ENCODE measurements around the gene CYP2F1.

CYP2F1 gene

GRCh38 chr19:41114132-41114531 is at the start of gene CYP2F1:
TSS of gene CYP2F1 (plus strand) at chr19:41114432. CDS start at chr19:41116189, 1,757 bp downstream.
- H3K4me1 ChIP-seq (ENCODE audit: control insufficient read depth in 5 of 5, insufficient read depth in 5 of 5, low read length in 5 of 5), result no peaks in the 10 kb centered on the region
- H3K27ac ChIP-seq (ENCODE audit: low read depth, low read length), result no peak within 1 kb of the TSS
- no peaks in the 10 kb centered on the region for H3K9me3 ChIP-seq (ENCODE audit: control insufficient read depth in 5 of 5, low read length in 5 of 5)
- peaks cover 0 to 11% (median 4%) of the 10 kb centered on the region in 5 donors for H3K27me3 ChIP-seq (ENCODE audit: control insufficient read depth in 5 of 5, insufficient read depth in 4 of 5, low read length in 5 of 5)
- no peak within 1 kb of the TSS for H3K9ac ChIP-seq (ENCODE audit: low read length in 5 of 5)
- H3K4me3 ChIP-seq (ENCODE audit: low read depth in 1 of 5, low read length in 5 of 5), result no peak within 1 kb of the TSS
- no peaks in the 10 kb centered on the region for H3K36me3 ChIP-seq (ENCODE audit: control insufficient read depth in 5 of 5, insufficient read depth in 5 of 5, low read length in 5 of 5)

GRCh38 chr19:41064974-41065569 is 49.2 kb upstream of the CYP2F1 start:
- Histone ChIP-seq H3K36me3 (ENCODE audit: control insufficient read depth in 5 of 5, insufficient read depth in 5 of 5, low read length in 5 of 5) (no peaks in the 10 kb centered on the region), H3K4me1 (ENCODE audit: control insufficient read depth in 5 of 5, insufficient read depth in 5 of 5, low read length in 5 of 5) (no peaks in the 10 kb centered on the region), H3K27me3 (ENCODE audit: control insufficient read depth in 5 of 5, insufficient read depth in 4 of 5, low read length in 5 of 5) (peaks cover 0 to 7% (median 3%) of the 10 kb centered on the region in 5 donors), H3K9ac (ENCODE audit: low read length in 5 of 5) (no peak overlapping the region), H3K27ac (ENCODE audit: low read depth, low read length) (no peak overlapping the region), H3K9me3 (ENCODE audit: control insufficient read depth in 5 of 5, low read length in 5 of 5) (no peaks in the 10 kb centered on the region), H3K4me3 (ENCODE audit: low read depth in 1 of 5, low read length in 5 of 5) (no peak overlapping the region)

- Histone ChIP-seq H3K4me1 (ENCODE audit: control insufficient read depth in 5 of 5, insufficient read depth in 5 of 5, low read length in 5 of 5) (no peaks in the 10 kb centered on the region), H3K4me3 (ENCODE audit: low read depth in 1 of 5, low read length in 5 of 5) (no peak overlapping the region), H3K9me3 (ENCODE audit: control insufficient read depth in 5 of 5, low read length in 5 of 5) (peaks cover 0 to 2% (median 0%) of the 10 kb centered on the region in 5 donors)
Measured at GRCh38 chr19:41076286-41076685, 37.9 kb upstream of the CYP2F1 start.

GRCh38 chr19:41083516-41083915 is 30.7 kb upstream of the CYP2F1 start:
- no peaks in the 10 kb centered on the region for H3K36me3 ChIP-seq (ENCODE audit: control insufficient read depth in 5 of 5, insufficient read depth in 5 of 5, low read length in 5 of 5)
- no peak overlapping the region for H3K4me3 ChIP-seq (ENCODE audit: low read depth in 1 of 5, low read length in 5 of 5)
- peaks cover 0 to 4% (median 2%) of the 10 kb centered on the region in 5 donors for H3K9me3 ChIP-seq (ENCODE audit: control insufficient read depth in 5 of 5, low read length in 5 of 5)
- peaks cover 7 to 14% (median 13%) of the 10 kb centered on the region in 5 donors for H3K27me3 ChIP-seq (ENCODE audit: control insufficient read depth in 5 of 5, insufficient read depth in 4 of 5, low read length in 5 of 5)
- H3K27ac ChIP-seq (ENCODE audit: low read depth, low read length), result no peak overlapping the region
- no peak overlapping the region for H3K9ac ChIP-seq (ENCODE audit: low read length in 5 of 5)
- H3K4me1 ChIP-seq (ENCODE audit: control insufficient read depth in 5 of 5, insufficient read depth in 5 of 5, low read length in 5 of 5), result no peaks in the 10 kb centered on the region

More at GRCh38 chr19:41076286-41076685, 37.9 kb upstream of the CYP2F1 start:
- Histone ChIP-seq H3K27ac (ENCODE audit: low read depth, low read length) (no peak overlapping the region), H3K36me3 (ENCODE audit: control insufficient read depth in 5 of 5, insufficient read depth in 5 of 5, low read length in 5 of 5) (no peaks in the 10 kb centered on the region), H3K27me3 (ENCODE audit: control insufficient read depth in 5 of 5, insufficient read depth in 4 of 5, low read length in 5 of 5) (peaks cover 0 to 5% (median under 1%) of the 10 kb centered on the region in 5 donors), H3K9ac (ENCODE audit: low read length in 5 of 5) (no peak overlapping the region)

GRCh38 chr19:41085748-41086415 is 28.4 kb upstream of the CYP2F1 start:
- Histone ChIP-seq H3K9ac (ENCODE audit: low read length in 5 of 5) (no peak overlapping the region), H3K27ac (ENCODE audit: low read depth, low read length) (no peak overlapping the region), H3K27me3 (ENCODE audit: control insufficient read depth in 5 of 5, insufficient read depth in 4 of 5, low read length in 5 of 5) (peaks cover 13 to 34% (median 22%) of the 10 kb centered on the region in 5 donors), H3K36me3 (ENCODE audit: control insufficient read depth in 5 of 5, insufficient read depth in 5 of 5, low read length in 5 of 5) (no peaks in the 10 kb centered on the region), H3K9me3 (ENCODE audit: control insufficient read depth in 5 of 5, low read length in 5 of 5) (peaks cover 0 to 4% (median 0%) of the 10 kb centered on the region in 5 donors), H3K4me3 (ENCODE audit: low read depth in 1 of 5, low read length in 5 of 5) (no peak overlapping the region), H3K4me1 (ENCODE audit: control insufficient read depth in 5 of 5, insufficient read depth in 5 of 5, low read length in 5 of 5) (no peaks in the 10 kb centered on the region)

- H3K9me3 ChIP-seq (ENCODE audit: control insufficient read depth in 5 of 5, low read length in 5 of 5), result no peaks in the 10 kb centered on the region
- H3K27ac ChIP-seq (ENCODE audit: low read depth, low read length), result no peak within 1 kb of the TSS
- H3K4me1 ChIP-seq (ENCODE audit: control insufficient read depth in 5 of 5, insufficient read depth in 5 of 5, low read length in 5 of 5), result no peaks in the 10 kb centered on the region
- no peaks in the 10 kb centered on the region for H3K36me3 ChIP-seq (ENCODE audit: control insufficient read depth in 5 of 5, insufficient read depth in 5 of 5, low read length in 5 of 5)
- no peak within 1 kb of the TSS for H3K4me3 ChIP-seq (ENCODE audit: low read depth in 1 of 5, low read length in 5 of 5)
- H3K27me3 ChIP-seq (ENCODE audit: control insufficient read depth in 5 of 5, insufficient read depth in 4 of 5, low read length in 5 of 5), result peaks cover 0 to 31% (median 21%) of the 10 kb centered on the region in 5 donors
- no peak within 1 kb of the TSS for H3K9ac ChIP-seq (ENCODE audit: low read length in 5 of 5)
Measured at GRCh38 chr19:41088151-41088550, 26.1 kb upstream of the CYP2F1 start, which contains the start of gene CYP2A13. TSS of gene CYP2A13 (plus strand) at chr19:41088451. CDS start at chr19:41088472, 21 bp downstream.

- Histone ChIP-seq H3K9ac (ENCODE audit: low read length in 5 of 5) (no peak overlapping the region), H3K27ac (ENCODE audit: low read depth, low read length) (no peak overlapping the region), H3K27me3 (ENCODE audit: control insufficient read depth in 5 of 5, insufficient read depth in 4 of 5, low read length in 5 of 5) (peaks cover 0 to 41% (median 31%) of the 10 kb centered on the region in 5 donors), H3K4me3 (ENCODE audit: low read depth in 1 of 5, low read length in 5 of 5) (no peak overlapping the region), H3K36me3 (ENCODE audit: control insufficient read depth in 5 of 5, insufficient read depth in 5 of 5, low read length in 5 of 5) (no peaks in the 10 kb centered on the region), H3K9me3 (ENCODE audit: control insufficient read depth in 5 of 5, low read length in 5 of 5) (no peaks in the 10 kb centered on the region), H3K4me1 (ENCODE audit: control insufficient read depth in 5 of 5, insufficient read depth in 5 of 5, low read length in 5 of 5) (no peaks in the 10 kb centered on the region)
Measured at GRCh38 chr19:41089959-41090358, 24.3 kb upstream of the CYP2F1 start.

- Histone ChIP-seq H3K4me1 (ENCODE audit: control insufficient read depth in 5 of 5, insufficient read depth in 5 of 5, low read length in 5 of 5) (no peaks in the 10 kb centered on the region), H3K36me3 (ENCODE audit: control insufficient read depth in 5 of 5, insufficient read depth in 5 of 5, low read length in 5 of 5) (no peaks in the 10 kb centered on the region), H3K27ac (ENCODE audit: low read depth, low read length) (no peak overlapping the region), H3K9me3 (ENCODE audit: control insufficient read depth in 5 of 5, low read length in 5 of 5) (peaks cover 0 to 10% (median 8%) of the 10 kb centered on the region in 5 donors), H3K4me3 (ENCODE audit: low read depth in 1 of 5, low read length in 5 of 5) (no peak overlapping the region), H3K27me3 (ENCODE audit: control insufficient read depth in 5 of 5, insufficient read depth in 4 of 5, low read length in 5 of 5) (peaks cover 0 to 21% (median 14%) of the 10 kb centered on the region in 5 donors), H3K9ac (ENCODE audit: low read length in 5 of 5) (no peak overlapping the region)
Measured at GRCh38 chr19:41095703-41096102, 18.5 kb upstream of the CYP2F1 start.

- Histone ChIP-seq H3K4me1 (ENCODE audit: control insufficient read depth in 5 of 5, insufficient read depth in 5 of 5, low read length in 5 of 5) (no peaks in the 10 kb centered on the region), H3K9me3 (ENCODE audit: control insufficient read depth in 5 of 5, low read length in 5 of 5) (peaks cover 0 to 10% (median 8%) of the 10 kb centered on the region in 5 donors), H3K27me3 (ENCODE audit: control insufficient read depth in 5 of 5, insufficient read depth in 4 of 5, low read length in 5 of 5) (peaks cover 0 to 19% (median 14%) of the 10 kb centered on the region in 5 donors), H3K9ac (ENCODE audit: low read length in 5 of 5) (no peak overlapping the region), H3K4me3 (ENCODE audit: low read depth in 1 of 5, low read length in 5 of 5) (no peak overlapping the region), H3K27ac (ENCODE audit: low read depth, low read length) (no peak overlapping the region), H3K36me3 (ENCODE audit: control insufficient read depth in 5 of 5, insufficient read depth in 5 of 5, low read length in 5 of 5) (no peaks in the 10 kb centered on the region)
Measured at GRCh38 chr19:41096353-41096752, 17.9 kb upstream of the CYP2F1 start.

- Histone ChIP-seq H3K36me3 (ENCODE audit: control insufficient read depth in 5 of 5, insufficient read depth in 5 of 5, low read length in 5 of 5) (no peaks in the 10 kb centered on the region), H3K4me3 (ENCODE audit: low read depth in 1 of 5, low read length in 5 of 5) (no peak overlapping the region)
Measured at GRCh38 chr19:41097302-41097701, 16.9 kb upstream of the CYP2F1 start.

More at GRCh38 chr19:41097302-41097701, 16.9 kb upstream of the CYP2F1 start:
- no peaks in the 10 kb centered on the region for H3K4me1 ChIP-seq (ENCODE audit: control insufficient read depth in 5 of 5, insufficient read depth in 5 of 5, low read length in 5 of 5)
- H3K27me3 ChIP-seq (ENCODE audit: control insufficient read depth in 5 of 5, insufficient read depth in 4 of 5, low read length in 5 of 5), result peaks cover 0 to 13% (median 11%) of the 10 kb centered on the region in 5 donors
- peaks cover 0 to 11% (median 9%) of the 10 kb centered on the region in 5 donors for H3K9me3 ChIP-seq (ENCODE audit: control insufficient read depth in 5 of 5, low read length in 5 of 5)
- no peak overlapping the region for H3K9ac ChIP-seq (ENCODE audit: low read length in 5 of 5)
- H3K27ac ChIP-seq (ENCODE audit: low read depth, low read length), result no peak overlapping the region

Data from subcutaneous abdominal adipose tissue (tissue), 5 donors.